GM08714 (cell line): ENCODE measurements around the gene ABCA6.

ENCODE experiments used
- H3K4me3 ChIP-seq: fragments of 200-500 bp; sonication (Bioruptor generic); 2 replicates; pipeline ENCODE4 v1.5.1; 2014; ENCODE audit warnings: mild to moderate bottlenecking, low read length, inconsistent platforms
- ZNF274 ChIP-seq: IDR thresholded peaks from 2 replicates; pipeline ENCODE4 v1.6.1; 2012; ENCODE audit warnings: mild to moderate bottlenecking, low read depth, low read length

The ABCA6 gene

DNA sequence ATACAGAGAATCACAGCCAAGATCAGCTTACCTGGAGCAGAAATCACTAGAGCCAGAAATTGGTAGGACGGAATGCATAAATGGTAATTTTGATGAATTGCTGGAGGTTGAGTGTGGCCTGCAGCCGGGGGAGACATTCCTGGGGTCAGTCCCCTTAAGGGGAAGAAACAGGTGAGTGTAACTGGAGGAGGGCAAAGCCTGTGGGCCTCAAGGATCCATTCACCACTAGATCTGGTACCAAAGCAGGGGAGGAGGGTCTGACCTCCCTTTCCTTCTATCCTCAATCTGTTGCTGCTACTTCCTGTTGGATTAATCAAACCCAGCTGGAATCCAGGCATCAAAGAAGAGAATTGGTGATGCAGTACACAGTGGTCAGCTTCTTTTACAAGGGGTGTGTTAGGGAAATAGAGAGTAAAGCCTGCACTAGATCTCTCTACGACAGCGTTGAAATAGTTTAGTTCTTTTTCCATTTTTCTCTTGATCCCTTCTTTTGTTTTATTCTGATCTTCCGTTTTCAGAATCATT lies 72.4 kb downstream of the ABCA6 start:
- no peak overlapping the region for H3K4me3 ChIP-seq
- no peak for TF ChIP-seq ZNF274

DNA sequence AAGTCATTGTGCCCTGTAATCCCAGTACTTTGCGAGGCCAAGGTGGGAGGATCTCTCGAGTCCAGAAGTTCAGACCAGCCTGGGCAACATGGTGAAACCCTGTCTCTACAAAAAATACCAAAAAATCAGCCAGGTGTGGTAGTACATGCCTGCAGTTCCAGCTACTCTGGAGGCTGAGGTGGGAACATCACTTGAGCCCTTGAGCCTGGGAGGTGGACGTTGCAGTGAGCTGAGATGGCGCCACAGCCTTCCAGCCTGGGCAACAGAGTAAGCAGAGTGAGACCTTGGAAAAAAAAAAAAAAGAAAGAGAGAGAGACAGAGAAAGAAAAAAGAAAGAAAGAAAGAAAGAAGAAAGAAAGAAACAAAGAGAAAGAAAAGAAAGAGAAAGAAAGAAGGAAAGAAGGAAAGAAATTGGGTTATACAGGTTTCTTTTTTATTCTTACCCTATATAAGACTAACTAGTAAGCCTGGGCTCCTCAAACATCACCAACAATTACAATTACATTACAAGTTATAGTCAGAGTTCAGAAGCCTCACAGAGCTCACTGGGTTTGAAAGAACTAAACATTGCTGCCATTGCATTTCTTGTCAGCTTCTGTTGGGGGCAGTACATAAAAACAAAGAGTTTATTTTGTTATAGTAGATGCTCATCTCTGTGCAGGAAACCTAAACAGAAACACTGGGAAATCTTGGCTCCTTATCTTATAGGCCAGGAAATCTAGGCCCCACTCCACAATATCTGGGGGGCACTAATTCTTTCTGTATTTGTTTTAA lies 74.2 kb downstream of the ABCA6 start:
- TF ChIP-seq ZNF274 = no peak

DNA sequence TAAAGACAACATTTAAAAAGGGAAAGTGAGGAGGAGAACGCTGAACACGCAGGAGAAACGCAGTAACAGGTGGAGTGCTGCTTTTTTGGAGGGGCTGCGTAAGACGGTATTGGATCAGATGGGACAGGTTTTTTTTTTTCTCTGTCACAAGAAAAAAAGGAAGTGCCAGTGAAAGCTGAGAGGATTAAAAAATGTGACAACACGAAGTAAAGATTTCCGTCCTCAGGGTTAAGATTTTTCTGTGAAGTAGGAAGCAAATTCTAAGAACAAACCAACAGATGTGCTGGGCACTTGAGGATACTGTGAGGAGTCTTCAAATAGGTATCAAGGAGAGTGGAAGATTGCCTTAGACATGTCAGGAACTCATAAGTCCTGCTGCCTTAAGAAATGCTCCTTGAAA lies 75.2 kb downstream of the ABCA6 start:
- no peak for TF ChIP-seq ZNF274
- H3K4me3 ChIP-seq = no peak overlapping the region

More for the DNA sequence above, 74.2 kb downstream of the ABCA6 start:
- no peak overlapping the region for H3K4me3 ChIP-seq

DNA sequence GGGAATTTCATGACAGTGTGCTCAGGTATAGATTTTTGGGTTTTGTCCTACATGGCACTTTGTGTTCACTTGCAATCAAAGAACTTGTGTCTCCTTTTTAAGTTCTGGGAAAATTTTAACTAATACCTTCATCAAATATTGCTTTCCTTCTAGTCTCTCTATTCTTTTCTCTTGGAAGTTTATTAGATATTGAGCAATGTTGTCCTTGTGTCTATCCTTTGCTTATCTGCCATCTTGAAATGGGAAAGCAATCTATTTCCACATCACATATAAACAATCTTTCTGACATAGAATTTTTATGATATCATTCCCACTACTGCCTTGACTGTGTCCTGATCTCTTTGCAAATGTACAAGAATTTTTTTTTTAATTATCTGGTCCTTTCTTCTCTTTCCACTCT lies 76.6 kb downstream of the ABCA6 start:
- TF ChIP-seq ZNF274 = no peak
- no peak overlapping the region for H3K4me3 ChIP-seq

DNA sequence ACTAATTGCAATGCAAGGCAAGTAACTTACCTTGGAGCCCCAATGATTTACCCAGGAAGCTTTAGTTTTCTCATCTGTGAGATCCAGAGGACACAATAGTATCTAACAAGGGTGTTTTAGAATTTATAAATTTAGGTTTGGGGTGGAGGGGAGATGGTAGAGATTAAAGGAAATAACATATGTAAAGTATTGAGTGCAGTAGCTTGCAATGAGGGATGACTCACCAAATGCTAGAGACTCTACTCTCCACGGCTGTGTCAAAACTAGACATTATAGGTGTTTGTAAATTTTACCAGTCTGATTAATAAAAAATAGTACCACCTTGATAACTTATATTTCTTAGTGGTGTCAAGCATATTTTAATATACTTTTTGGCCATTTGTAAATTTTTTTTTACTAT lies 77.2 kb downstream of the ABCA6 start:
- no peak overlapping the region for H3K4me3 ChIP-seq
- no peak for TF ChIP-seq ZNF274

DNA sequence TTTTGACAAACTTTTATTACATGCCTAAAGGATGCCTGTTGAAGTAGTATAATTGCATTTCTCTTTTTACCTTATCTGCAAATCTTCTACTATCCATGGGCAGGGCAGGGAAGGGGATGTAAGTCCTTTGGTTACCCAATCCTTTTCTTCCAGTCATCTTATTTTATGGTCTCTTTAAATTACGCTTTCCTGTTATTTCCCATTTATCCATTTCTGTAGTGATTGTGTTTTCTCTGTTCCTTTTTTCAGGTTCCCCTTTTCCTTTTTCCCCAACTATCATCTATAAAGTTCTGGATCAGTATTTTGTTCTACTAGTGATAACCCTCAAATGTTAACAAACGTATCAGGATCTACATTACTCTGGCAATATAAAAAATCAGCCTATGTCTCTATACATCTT lies 77.7 kb downstream of the ABCA6 start:
- TF ChIP-seq ZNF274 = no peak
- no peak overlapping the region for H3K4me3 ChIP-seq

DNA sequence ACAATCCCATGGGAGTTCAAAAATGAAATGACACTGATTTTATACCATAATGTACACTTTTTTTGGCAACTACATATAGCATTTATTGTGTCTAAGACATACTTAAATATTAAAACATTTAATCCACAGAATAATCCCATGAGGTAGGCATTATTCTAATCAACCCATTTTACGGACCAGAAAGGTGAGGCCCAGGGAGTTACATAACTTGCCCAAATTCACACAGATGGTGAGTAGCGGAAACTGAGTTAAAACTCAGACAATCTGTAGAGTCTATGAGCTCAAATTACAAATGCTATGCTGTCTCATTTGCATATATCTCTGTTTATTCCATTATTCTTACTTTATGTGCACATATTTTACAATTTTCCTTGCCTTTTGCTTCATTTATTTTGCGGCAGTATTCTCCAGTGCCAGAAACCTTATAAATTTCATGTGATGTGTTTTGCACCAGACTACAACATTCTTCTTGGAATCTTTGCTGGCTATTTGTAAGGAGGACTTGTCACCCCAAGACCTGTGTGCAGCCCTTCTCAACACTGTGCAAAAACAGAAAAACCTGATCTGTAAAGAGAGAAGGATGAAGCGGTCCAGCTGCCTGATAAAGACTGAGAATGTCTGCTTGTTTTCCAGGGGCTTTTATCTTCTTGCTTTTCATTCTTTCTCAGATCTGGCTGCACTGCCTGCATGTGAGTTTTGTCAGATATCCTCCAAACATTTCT lies 78.7 kb downstream of the ABCA6 start:
- H3K4me3 ChIP-seq = no peak overlapping the region
- no peak for TF ChIP-seq ZNF274

DNA sequence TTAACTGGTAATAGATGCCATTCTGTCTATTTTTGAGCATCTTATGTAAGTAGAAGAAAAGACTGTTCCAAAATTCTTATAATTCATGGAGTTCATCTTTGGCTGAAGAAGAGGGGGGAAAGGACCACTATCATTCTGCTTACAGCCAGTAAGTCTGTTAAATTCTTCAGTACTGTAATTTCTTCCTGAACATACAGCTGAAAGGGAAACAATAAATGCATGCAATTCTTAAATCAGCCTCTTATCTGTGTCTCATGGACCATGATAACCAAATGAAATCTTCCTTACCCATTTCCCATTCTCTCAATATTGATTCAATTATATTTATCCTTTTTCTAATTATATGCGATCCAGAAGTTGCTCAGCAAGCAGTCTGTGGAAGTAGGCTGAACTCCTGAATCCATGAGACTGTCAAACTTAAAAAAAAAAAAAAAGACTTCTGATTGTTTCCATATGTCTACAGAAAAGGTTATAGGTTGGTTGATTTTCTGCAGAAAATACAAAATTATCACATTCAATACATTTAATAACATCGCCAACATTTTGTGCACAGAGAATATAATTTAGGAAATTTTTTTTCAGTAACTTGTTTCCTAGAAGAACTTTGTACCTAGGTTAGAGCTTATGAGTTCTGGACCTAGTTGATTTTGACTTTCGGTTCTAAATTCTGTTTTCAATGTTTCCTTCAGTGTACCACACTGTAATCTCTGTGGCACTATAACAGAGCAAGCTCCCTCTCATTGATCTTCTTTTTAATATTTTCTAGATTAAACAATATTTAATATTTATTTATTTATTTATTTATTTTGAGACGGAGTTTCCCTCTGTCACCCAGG lies 79.8 kb downstream of the ABCA6 start:
- no peak for TF ChIP-seq ZNF274
- H3K4me3 ChIP-seq = no peak overlapping the region

DNA sequence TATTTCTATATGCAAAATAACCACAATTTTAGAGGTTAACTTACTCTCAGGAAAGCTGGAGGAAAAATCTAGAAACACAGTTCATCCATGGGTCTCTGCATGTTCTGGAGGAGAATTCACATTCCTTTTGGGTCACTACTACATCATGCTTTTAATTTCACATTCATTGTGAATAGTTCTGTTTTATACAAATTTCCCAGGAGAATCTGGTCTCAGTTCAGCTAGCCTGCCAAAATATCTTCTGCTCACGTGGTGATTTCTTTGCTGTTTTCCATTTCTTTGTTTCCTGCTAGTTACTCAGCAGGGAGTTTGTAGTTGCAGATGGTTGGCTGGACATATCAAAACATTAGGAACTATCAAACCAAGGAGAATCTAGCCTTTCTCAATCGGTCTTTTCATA lies 80.9 kb downstream of the ABCA6 start, which contains the start of gene ABCA9:
TSS of gene ABCA9 (minus strand) at position 106 of the 400 bp plus-strand sequence. CDS start 9,801 bp downstream, outside the sequence.
- no peak within 1 kb of the TSS for H3K4me3 ChIP-seq
- no peak for TF ChIP-seq ZNF274

DNA sequence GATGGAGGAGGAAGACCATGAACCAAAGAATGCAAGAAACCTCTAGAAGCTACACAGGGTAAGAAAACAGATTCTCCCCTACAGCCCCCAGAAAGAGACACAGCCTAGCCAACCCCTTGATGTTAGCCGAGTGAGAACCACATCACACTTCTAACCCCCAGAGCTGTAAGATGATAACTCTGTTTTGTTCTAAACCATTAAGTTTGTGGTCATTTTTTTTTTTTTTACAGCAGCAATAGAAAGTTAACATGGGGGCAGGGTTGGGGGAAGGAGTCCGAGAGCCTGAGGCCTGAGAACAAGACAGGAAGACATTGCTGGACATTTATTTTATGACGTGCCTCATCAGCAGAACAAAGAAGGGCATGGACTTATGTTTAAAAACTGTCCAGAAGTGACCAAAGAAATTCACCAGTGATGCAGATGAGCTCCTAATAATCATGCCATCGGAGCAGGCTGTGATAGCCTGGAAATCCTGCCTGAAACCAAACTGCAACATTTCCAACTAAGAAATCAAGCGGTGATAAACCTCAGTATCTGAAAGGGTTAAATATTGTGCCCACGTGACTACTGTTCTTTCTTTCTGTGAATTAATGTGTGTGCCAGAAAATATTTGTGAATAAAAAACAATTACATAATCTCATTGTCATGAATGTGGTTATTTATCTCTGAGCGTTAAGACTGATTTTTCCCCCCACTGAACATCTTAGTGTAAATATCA lies 82.1 kb downstream of the ABCA6 start:
- no peak overlapping the region for H3K4me3 ChIP-seq
- no peak for TF ChIP-seq ZNF274

DNA sequence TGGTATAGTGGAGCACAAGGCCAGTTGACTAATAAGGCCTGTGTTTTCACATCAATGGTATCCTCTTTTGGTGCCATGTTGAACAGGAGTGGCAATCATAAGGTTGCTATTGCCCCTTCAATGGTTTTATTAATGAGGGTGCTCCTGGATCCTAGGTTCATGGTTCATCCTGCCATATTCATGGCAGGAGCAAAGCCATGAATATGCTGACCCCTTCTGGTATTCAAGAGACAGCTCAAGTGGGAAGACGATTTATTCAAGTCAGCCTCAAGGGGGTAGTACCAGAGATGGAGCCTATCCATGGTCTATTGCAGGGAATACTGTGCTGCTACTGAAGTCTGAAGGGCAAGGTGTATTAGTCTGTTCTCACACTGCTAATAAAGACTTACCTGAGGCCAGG lies 83.5 kb downstream of the ABCA6 start:
- H3K4me3 ChIP-seq = no peak overlapping the region
- no peak for TF ChIP-seq ZNF274

DNA sequence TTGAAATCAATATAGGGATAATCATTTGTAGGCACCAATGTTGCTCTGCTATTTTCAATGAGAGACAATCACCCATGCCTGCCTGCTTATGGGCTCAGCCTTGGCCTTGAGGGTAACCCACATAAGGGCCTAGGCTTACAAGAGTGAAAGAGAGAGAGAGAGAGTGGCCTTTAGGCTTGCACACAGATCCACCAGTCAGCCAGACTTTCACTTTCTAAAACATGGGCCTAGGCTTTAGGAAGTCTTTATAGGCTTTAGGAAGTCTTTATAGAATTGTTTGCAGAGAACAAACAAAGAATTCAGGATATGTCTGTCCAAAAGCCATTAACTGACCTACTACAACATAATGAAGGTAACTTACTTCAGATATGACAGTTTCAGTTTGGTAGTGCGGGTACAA lies 84.4 kb downstream of the ABCA6 start:
- no peak for TF ChIP-seq ZNF274
- H3K4me3 ChIP-seq = no peak overlapping the region

DNA sequence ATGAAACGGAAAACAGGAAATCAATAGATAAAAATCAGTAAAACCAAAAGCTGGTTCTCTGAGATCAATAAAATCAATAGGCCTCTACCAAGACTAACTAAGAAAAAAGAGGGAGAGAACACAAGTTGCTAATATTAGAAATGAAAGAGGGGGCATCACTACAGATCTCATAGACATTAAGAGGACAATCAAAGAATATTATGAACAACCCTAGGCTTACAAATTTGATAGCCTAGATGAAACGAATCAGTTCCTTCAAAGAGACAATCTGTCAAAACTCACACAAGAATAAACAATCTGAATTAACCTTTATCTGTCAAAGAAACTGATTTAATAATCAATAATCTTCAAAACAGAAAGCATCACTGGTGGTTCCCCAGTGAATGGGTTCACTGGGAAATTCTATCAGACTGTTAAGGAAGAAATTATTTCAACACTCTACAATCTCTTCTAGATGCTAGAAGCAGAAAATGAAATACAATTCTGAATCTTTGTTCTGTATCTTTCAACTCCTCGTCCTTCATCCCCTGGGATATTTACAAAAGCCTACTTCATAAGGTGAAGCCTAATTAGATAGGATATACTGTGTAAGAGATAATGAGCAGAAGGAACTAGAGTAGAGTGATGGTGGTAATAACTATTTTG lies 85.4 kb downstream of the ABCA6 start:
- TF ChIP-seq ZNF274 = no peak
- H3K4me3 ChIP-seq = no peak overlapping the region
